HCT116 (cell line): ENCODE results near the gene OR6C65.

Experiments used
- CBX3 ChIP-seq: IDR thresholded peaks from 2 replicates; pipeline ENCODE4 v1.6.1; 2012; ENCODE audit warnings: low read depth
- EZH2phosphoT487 ChIP-seq: fragments of 200-600 bp; IDR thresholded peaks from 2 replicates; pipeline ENCODE4 v1.6.1; 2018; ENCODE audit warnings: antibody characterized with exemption, borderline replicate concordance
- POLR2AphosphoS5 ChIP-seq: IDR thresholded peaks from 2 replicates; pipeline ENCODE4 v1.6.1; 2011; ENCODE audit warnings: mild to moderate bottlenecking, low read depth, low read length, moderate library complexity
- TF ChIP-seq, protein P1 (sequence below), 3 experiments: fragments of 200-600 bp in 1 of 3; sonication (generic) in 1 of 3; IDR thresholded peaks in 2 of 3; conservative IDR thresholded peaks in 1 of 3; 2 replicates each; pipeline ENCODE4 v1.5.1; 2012 to 2017; ENCODE audit warnings: low read depth in 2 of 3, low read length in 2 of 3, antibody characterized with exemption in 1 of 3, borderline replicate concordance in 1 of 3, control low read depth in 1 of 3, mild to moderate bottlenecking in 1 of 3, mixed read lengths in 1 of 3, mixed run types in 1 of 3, moderate library complexity in 1 of 3; ENCODE audit not compliant: insufficient read depth in 1 of 3

DNA sequence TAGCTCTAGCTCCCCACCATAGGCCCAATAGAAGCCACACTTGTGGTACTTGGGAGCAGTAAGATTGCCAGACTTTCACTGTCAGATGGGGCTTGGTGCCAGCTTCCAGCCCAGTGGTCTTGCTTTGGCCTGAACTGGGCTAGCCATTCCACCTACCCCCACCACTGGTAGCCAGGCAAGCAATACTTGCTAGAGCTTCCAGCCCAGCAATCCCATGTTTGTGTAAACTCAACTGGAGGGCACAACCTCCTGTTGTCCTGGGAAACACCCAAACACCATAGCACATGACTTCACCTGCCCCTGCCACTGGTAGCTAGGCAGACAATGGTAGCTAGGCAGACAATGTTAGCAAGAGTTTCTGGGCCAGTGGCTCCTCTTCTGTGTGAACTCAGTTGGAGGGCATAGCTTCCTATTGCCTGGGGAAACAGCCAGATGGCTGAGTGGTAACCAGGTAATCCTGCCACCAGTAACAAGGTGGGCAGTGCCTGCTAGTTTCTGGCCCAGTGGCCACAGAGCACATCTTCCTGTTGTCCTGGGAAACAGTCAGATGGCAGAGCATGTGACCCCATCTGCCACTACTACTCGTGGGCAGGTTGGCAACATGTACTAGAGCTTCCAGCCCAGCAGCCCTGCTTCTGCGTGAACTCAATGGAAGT, 20.1 kb downstream of the OR6C65 start:
- TF ChIP-seq, protein P1, sequence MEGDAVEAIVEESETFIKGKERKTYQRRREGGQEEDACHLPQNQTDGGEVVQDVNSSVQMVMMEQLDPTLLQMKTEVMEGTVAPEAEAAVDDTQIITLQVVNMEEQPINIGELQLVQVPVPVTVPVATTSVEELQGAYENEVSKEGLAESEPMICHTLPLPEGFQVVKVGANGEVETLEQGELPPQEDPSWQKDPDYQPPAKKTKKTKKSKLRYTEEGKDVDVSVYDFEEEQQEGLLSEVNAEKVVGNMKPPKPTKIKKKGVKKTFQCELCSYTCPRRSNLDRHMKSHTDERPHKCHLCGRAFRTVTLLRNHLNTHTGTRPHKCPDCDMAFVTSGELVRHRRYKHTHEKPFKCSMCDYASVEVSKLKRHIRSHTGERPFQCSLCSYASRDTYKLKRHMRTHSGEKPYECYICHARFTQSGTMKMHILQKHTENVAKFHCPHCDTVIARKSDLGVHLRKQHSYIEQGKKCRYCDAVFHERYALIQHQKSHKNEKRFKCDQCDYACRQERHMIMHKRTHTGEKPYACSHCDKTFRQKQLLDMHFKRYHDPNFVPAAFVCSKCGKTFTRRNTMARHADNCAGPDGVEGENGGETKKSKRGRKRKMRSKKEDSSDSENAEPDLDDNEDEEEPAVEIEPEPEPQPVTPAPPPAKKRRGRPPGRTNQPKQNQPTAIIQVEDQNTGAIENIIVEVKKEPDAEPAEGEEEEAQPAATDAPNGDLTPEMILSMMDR (IDR thresholded peaks at IDR 0.05 in 2 of 3, conservative IDR thresholded peaks at IDR 0.05 in 1 of 3; ENCODE audit: borderline replicate concordance in 1 of 3, insufficient read depth in 1 of 3, low read depth in 2 of 3, low read length in 2 of 3) = no peak
- TF ChIP-seq CBX3 = no peak
- no peak for TF ChIP-seq EZH2phosphoT487
- TF ChIP-seq POLR2AphosphoS5 = no peak
